B cell (primary cell): ENCODE data around the gene ARHGDIG. TPM values are rescaled to one million over a fixed set of nuclear protein-coding genes. Genes with fewer than 3 reads are reported as not detected.

ENCODE experiments used
- ATAC-seq: fragments of 200-7000 bp; cut with Tn5 transposase; one replicate; pipeline ENCODE4 v1.10.0; 2021; ENCODE audit warnings: low read depth, mild to moderate bottlenecking, moderate number of reproducible peaks, moderate library complexity
- CTCF ChIA-PET: fragments of 350-600 bp; sonication (Branson Sonifier 250); formaldehyde crosslinking; loops from one replicate; lab custom pipeline; 2021; ENCODE audit warnings: antibody characterized with exemption, inconsistent platforms; lab: Charles Lee
- POLR2A ChIA-PET: fragments of 350-600 bp; sonication (Branson Sonifier 250); formaldehyde crosslinking; loops from one replicate; lab custom pipeline; 2021; ENCODE audit warnings: antibody characterized with exemption; lab: Charles Lee
- DNase-seq: peaks from one replicate; pipeline ENCODE4 v3.0.0; 2013
- H2AFZ ChIP-seq: 2 replicates; pipeline ENCODE4 v1.6.1; 2012; ENCODE audit warnings: mild to moderate bottlenecking, low read depth, low read length; ENCODE audit not compliant: insufficient read depth, poor library complexity, severe bottlenecking
- H3K27ac ChIP-seq, 2 donors: 1 replicate in 1 of 2; 2 replicates in 1 of 2; pipeline ENCODE4 v1.5.1; 2012 to 2013; ENCODE audit warnings: low read length in 2 of 2, mild to moderate bottlenecking in 2 of 2, moderate library complexity in 1 of 2
- H3K27me3 ChIP-seq, 4 experiments: fragments of 200-600 bp in 1 of 4; sonication (generic) in 1 of 4; replicated peaks in 1 of 4; 1 replicate in 2 of 4; 2 replicates in 2 of 4; pipeline versions ENCODE4 v1.6.1 to v1.7.0; 2013 to 2016; ENCODE audit warnings: low read length in 3 of 4, mild to moderate bottlenecking in 2 of 4, mixed read lengths in 1 of 4, moderate library complexity in 1 of 4; ENCODE audit not compliant: insufficient read depth in 4 of 4, control insufficient read depth in 3 of 4; ENCODE audit errors: control extremely low read depth in 1 of 4
- H3K36me3 ChIP-seq, 2 experiments: replicated peaks in 1 of 2; 1 replicate in 1 of 2; 2 replicates in 1 of 2; pipeline versions ENCODE4 v1.6.1 to v1.7.1; 2013; ENCODE audit warnings: low read length in 1 of 2; ENCODE audit not compliant: insufficient read depth in 2 of 2, control insufficient read depth in 1 of 2; ENCODE audit errors: control extremely low read depth in 1 of 2, extremely low read depth in 1 of 2
- H3K4me1 ChIP-seq, 2 donors: fragments of 200-600 bp in 1 of 2; sonication (generic) in 1 of 2; 1 replicate in 1 of 2; 2 replicates in 1 of 2; pipeline versions ENCODE4 v1.5.1 to v1.6.1; 2013 to 2017; ENCODE audit warnings: low read length in 2 of 2; ENCODE audit not compliant: control insufficient read depth in 2 of 2, insufficient read depth in 2 of 2
- H3K4me2 ChIP-seq: replicated peaks from 2 replicates; pipeline ENCODE3; 2012; ENCODE audit warnings: mild to moderate bottlenecking, low read depth, low read length; ENCODE audit not compliant: poor library complexity, severe bottlenecking
- H3K4me3 ChIP-seq, 5 experiments: fragments of 200-600 bp in 1 of 5; sonication (generic) in 1 of 5; 1 replicate in 3 of 5; 2 replicates in 2 of 5; pipeline versions ENCODE4 v1.5.1 to v1.7.0; 2011 to 2016; ENCODE audit warnings: low read length in 4 of 5, mild to moderate bottlenecking in 4 of 5, low read depth in 2 of 5, control low read depth in 1 of 5, moderate library complexity in 1 of 5; ENCODE audit not compliant: insufficient read depth in 1 of 5; ENCODE audit errors: control extremely low read depth in 1 of 5, extremely low read depth in 1 of 5
- H3K79me2 ChIP-seq: fragments of 200-600 bp; sonication (generic); one replicate; pipeline ENCODE4 v1.6.0; 2016; ENCODE audit warnings: low read length; ENCODE audit not compliant: control insufficient read depth, insufficient read depth
- H3K9ac ChIP-seq: fragments of 200-600 bp; sonication (generic); 2 replicates; pipeline ENCODE4 v1.6.1; 2017; ENCODE audit warnings: mild to moderate bottlenecking, low read length, moderate library complexity
- H3K9me3 ChIP-seq, 3 donors: one replicate each; pipeline versions ENCODE4 v1.6.1 to v1.7.1; 2013; ENCODE audit warnings: low read length in 2 of 3; ENCODE audit not compliant: control insufficient read depth in 2 of 3, insufficient read depth in 1 of 3; ENCODE audit errors: control extremely low read depth in 1 of 3
- H4K20me1 ChIP-seq: 2 replicates; pipeline ENCODE4 v1.6.0; 2012; ENCODE audit warnings: mild to moderate bottlenecking, low read length; ENCODE audit not compliant: insufficient read depth, control insufficient read depth, poor library complexity, severe bottlenecking
- H3K27ac Mint-ChIP-seq: one replicate; pipeline ENCODE4 v1.8.0; 2021; ENCODE audit warnings: mixed read lengths
- H3K27me3 Mint-ChIP-seq: one replicate; pipeline ENCODE4 v1.8.0; 2021; ENCODE audit warnings: mixed read lengths
- H3K4me1 Mint-ChIP-seq: one replicate; pipeline ENCODE4 v1.8.0; 2021; ENCODE audit warnings: mixed read lengths
- H3K4me3 Mint-ChIP-seq: one replicate; pipeline ENCODE4 v1.8.0; 2021; ENCODE audit warnings: mixed read lengths
- H3K9me3 Mint-ChIP-seq: one replicate; pipeline ENCODE4 v1.8.0; 2022; ENCODE audit warnings: mixed read lengths; ENCODE audit not compliant: insufficient read depth
- EZH2 ChIP-seq: IDR thresholded peaks from 2 replicates; pipeline ENCODE4 v1.6.1; 2012; ENCODE audit warnings: borderline replicate concordance, low read depth, mild to moderate bottlenecking, moderate library complexity, low read length; ENCODE audit not compliant: insufficient read depth, poor library complexity, severe bottlenecking
- WGBS: methylation state at CpG from one replicate; pipeline ENCODE4 v1.1.5; 2013; ENCODE audit warnings: missing lambda C conversion rate; ENCODE audit not compliant: insufficient coverage; 5-methylcytosine and 5-hydroxymethylcytosine counted together
- intact Hi-C: fragments of 100-400 bp; cut with micrococcal nuclease; formaldehyde crosslinking; loops from one replicate; pipeline ENCODE4 v1.10.0; 2022
- polyA plus RNA-seq: library from polyadenylated mRNA; depleted of rRNA; stranded (reverse); fragments of >200 nt; gene quantifications from 2 replicates; pipeline ENCODE4 v1.2.3, GENCODE V29; 2012
- total RNA-seq, 2 donors: library from RNA; stranded (reverse); fragments of 120-200 nt in 1 of 2; gene quantifications; 1 replicate in 1 of 2; 2 replicates in 1 of 2; pipeline versions ENCODE4 v1.2.3 to v1.2.4, GENCODE V29; 2013 to 2022
- TF ChIP-seq, protein P1 (sequence below): fragments of 200-600 bp; IDR thresholded peaks from one replicate; pipeline ENCODE4 v1.8.0; 2022; ENCODE audit warnings: antibody characterized with exemption, mild to moderate bottlenecking

ARHGDIG gene
- total and polyA plus RNA-seq, 2 donors (not counting 1 experiment from before 2014, with no cell fraction given): 0.64 TPM; not detected in 1

DNA sequence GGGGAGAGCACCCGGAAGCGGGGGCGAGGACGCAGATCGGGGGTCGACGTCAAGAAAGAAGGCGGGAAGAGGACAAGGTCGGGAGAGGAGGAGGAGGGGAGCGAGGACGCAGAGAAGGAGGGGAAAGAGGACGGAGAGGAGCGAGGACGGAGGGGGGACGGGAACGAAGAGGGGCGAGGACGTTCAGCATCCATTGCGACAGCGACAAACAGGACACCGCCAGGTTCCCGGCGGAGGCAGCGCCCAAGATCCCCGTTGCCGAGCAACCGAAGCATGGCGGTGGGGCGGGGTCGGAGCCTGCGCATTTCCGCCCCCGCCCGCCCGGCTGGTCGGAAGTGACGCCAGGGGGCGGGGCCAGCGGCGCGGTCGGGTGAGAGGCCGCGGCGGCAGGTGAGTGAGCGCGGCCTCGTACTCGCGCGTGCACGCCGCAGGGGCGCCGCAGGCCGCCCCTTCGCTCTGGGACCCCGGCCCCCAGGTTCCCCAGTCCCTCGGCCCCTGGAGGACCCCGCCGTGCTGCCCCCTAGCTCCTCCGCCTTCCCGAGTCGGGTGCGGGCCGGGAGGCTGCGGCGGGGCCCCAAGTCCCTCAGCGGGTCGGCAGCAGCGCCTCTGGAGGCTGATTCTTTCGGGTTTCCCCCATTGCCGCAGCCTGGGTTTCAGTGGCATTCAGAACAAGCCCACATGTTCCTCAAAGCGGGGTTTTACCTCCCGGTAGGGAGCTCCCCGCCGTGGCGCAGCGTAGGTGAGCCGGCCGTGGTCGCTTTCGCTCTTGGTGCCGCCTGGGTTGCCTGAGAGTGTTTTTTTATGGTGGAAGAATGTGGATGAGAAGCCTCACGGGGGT is 45.7 kb upstream of the ARHGDIG start, which contains the start of gene FAM234A:
Gene FAM234A, plus strand, starts transcription at position 354 of the 838 bp plus-strand sequence. CDS start 19,593 bp downstream, outside the sequence.
- H3K79me2 ChIP-seq: peaks cover 15% of the 10 kb centered on the region
- ATAC-seq (peak; percentile 86), DNase-seq (peak; percentile 98)
- H3K4me2 ChIP-seq: peak within 1 kb of the TSS; percentile 94
- H3K27me3 ChIP-seq: no peaks in the 10 kb centered on the region
- H3K4me1 ChIP-seq: peaks cover 3 to 25% of the 10 kb centered on the region in 2 donors
- peak within 1 kb of the TSS; percentile 74 to 89 (median 83) for H3K4me3 ChIP-seq
- intact Hi-C loops: loop anchor here (1.0 to 2.0 kb wide), 2 partner anchors 96 to 118 kb away; partner anchors contain the start of genes AXIN1 and NPRL3
- Mint-ChIP-seq H3K4me1 (peaks cover 16% of the 10 kb centered on the region), H3K4me3 (peak within 1 kb of the TSS; percentile 88), H3K9me3 (no peaks in the 10 kb centered on the region), H3K27ac (peak within 1 kb of the TSS; percentile 99), H3K27me3 (no peaks in the 10 kb centered on the region)
- peak within 1 kb of the TSS; percentile 96 to 99 for H3K27ac ChIP-seq
- H3K9ac ChIP-seq: peak within 1 kb of the TSS; percentile 98
- under 1% methylated on average over 85 of the region's 85 CpGs for WGBS
- H4K20me1 ChIP-seq: peaks cover 16% of the 10 kb centered on the region
- TF ChIP-seq EZH2: no peak
- TF ChIP-seq, protein P1, sequence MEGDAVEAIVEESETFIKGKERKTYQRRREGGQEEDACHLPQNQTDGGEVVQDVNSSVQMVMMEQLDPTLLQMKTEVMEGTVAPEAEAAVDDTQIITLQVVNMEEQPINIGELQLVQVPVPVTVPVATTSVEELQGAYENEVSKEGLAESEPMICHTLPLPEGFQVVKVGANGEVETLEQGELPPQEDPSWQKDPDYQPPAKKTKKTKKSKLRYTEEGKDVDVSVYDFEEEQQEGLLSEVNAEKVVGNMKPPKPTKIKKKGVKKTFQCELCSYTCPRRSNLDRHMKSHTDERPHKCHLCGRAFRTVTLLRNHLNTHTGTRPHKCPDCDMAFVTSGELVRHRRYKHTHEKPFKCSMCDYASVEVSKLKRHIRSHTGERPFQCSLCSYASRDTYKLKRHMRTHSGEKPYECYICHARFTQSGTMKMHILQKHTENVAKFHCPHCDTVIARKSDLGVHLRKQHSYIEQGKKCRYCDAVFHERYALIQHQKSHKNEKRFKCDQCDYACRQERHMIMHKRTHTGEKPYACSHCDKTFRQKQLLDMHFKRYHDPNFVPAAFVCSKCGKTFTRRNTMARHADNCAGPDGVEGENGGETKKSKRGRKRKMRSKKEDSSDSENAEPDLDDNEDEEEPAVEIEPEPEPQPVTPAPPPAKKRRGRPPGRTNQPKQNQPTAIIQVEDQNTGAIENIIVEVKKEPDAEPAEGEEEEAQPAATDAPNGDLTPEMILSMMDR: peak; percentile 64
- POLR2A ChIA-PET: interaction anchor here (0.6 to 2.8 kb wide), 6 partner anchors 44 to 151 kb away, joined by 3 to 20 read pairs (median 3); partner anchors contain the start of gene AXIN1
- H2AFZ ChIP-seq: peak within 1 kb of the TSS; percentile 89
- no peaks in the 10 kb centered on the region for H3K36me3 ChIP-seq
- CTCF ChIA-PET: interaction anchor here (0.5 to 1.7 kb wide), 11 partner anchors 8 to 189 kb away, joined by 3 to 5 read pairs (median 3); no protein-coding TSS in a partner anchor
- no peaks in the 10 kb centered on the region for H3K9me3 ChIP-seq

DNA sequence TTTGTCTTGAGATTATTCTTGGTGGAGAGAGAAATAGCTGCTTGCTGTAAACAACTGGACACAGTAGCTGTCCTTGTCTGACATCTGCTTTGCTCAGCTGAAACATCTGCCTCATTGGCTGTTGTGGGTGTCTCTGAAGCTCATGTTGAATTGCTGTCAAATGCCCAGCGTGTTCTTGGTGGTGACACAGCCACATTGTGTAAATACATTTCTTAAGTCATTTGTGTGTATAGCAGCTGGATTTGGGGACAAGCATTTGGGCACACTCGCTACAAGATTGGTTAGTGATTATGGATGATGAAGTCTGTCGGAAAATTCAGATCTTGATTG is 40.5 kb upstream of the ARHGDIG start:
- Mint-ChIP-seq H3K4me1 (peaks cover 22% of the 10 kb centered on the region), H3K27me3 (no peaks in the 10 kb centered on the region), H3K4me3 (no peak overlapping the region), H3K9me3 (no peaks in the 10 kb centered on the region), H3K27ac (no peak overlapping the region)
- DNase-seq (no peak), ATAC-seq (no peak)
- peaks cover 37% of the 10 kb centered on the region for H4K20me1 ChIP-seq
- H3K4me1 ChIP-seq: peaks cover 6 to 11% of the 10 kb centered on the region in 2 donors
- H3K36me3 ChIP-seq: no peaks in the 10 kb centered on the region
- no peak overlapping the region for H2AFZ ChIP-seq
- POLR2A ChIA-PET: interaction anchor here (0.5 kb wide), 1 partner anchor 17 kb away, joined by 3 read pairs; no protein-coding TSS in a partner anchor
- H3K9me3 ChIP-seq: no peaks in the 10 kb centered on the region
- TF ChIP-seq, protein P1: no peak
- no peak for TF ChIP-seq EZH2
- H3K79me2 ChIP-seq: peaks cover 49% of the 10 kb centered on the region
- intact Hi-C loops: no loop called here
- H3K27ac ChIP-seq: no peak overlapping the region
- H3K4me2 ChIP-seq: no peak overlapping the region
- no peak overlapping the region for H3K4me3 ChIP-seq
- H3K9ac ChIP-seq: no peak overlapping the region
- H3K27me3 ChIP-seq: no peaks in the 10 kb centered on the region
- CTCF ChIA-PET: no interaction called here
- 100% methylated on average over 1 of the region's 3 CpGs for WGBS
